Body of pancreas (tissue), 4 donors: ENCODE data around the gene TMEM203.
A peak's percentile ranks its signal among the peaks of the same experiment; 100 is the strongest.

Source experiments
- POLR2A ChIP-seq, 3 donors: fragments of 450-650 bp; IDR thresholded peaks; one replicate each; pipeline ENCODE4 v1.6.1; 2016; ENCODE audit warnings: antibody characterized with exemption in 3 of 3, mild to moderate bottlenecking in 2 of 3
- TF ChIP-seq, protein P1 (sequence below), 7 experiments: fragments of 450-650 bp in 4 of 7; fragments of 200-600 bp in 3 of 7; sonication (generic) in 3 of 7; IDR thresholded peaks; one replicate each; pipeline ENCODE4 v1.5.1; 2016 to 2019; ENCODE audit warnings: antibody characterized with exemption in 7 of 7

- peak; percentile 28 to 59 (median 51) for TF ChIP-seq POLR2A (IDR thresholded peaks at IDR 0.05)
- TF ChIP-seq, protein P1, sequence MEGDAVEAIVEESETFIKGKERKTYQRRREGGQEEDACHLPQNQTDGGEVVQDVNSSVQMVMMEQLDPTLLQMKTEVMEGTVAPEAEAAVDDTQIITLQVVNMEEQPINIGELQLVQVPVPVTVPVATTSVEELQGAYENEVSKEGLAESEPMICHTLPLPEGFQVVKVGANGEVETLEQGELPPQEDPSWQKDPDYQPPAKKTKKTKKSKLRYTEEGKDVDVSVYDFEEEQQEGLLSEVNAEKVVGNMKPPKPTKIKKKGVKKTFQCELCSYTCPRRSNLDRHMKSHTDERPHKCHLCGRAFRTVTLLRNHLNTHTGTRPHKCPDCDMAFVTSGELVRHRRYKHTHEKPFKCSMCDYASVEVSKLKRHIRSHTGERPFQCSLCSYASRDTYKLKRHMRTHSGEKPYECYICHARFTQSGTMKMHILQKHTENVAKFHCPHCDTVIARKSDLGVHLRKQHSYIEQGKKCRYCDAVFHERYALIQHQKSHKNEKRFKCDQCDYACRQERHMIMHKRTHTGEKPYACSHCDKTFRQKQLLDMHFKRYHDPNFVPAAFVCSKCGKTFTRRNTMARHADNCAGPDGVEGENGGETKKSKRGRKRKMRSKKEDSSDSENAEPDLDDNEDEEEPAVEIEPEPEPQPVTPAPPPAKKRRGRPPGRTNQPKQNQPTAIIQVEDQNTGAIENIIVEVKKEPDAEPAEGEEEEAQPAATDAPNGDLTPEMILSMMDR (IDR thresholded peaks at IDR 0.05) = no peak
Measured at GRCh38 chr9:137194909-137195308, 10.5 kb downstream of the TMEM203 start.
